Renal cortical epithelial cell (primary cell): ENCODE data around the gene PCBD2. TPM values are rescaled to one million over a fixed set of nuclear protein-coding genes. Genes with fewer than 3 reads are reported as not detected.
"Not testable (repeated sequence)": the region's sequence is repeated elsewhere in the genome, so short reads cannot be mapped to it uniquely, and the experiment has no call there.

Source experiments
- DNase-seq: peaks from one replicate; pipeline ENCODE4 v3.0.0-alpha.2; 2011; ENCODE audit warnings: low read depth
- total RNA-seq: library from RNA; depleted of rRNA; stranded (reverse); fragments of >200 nt; gene quantifications from 2 replicates; pipeline ENCODE4 v1.2.3, GENCODE V29; 2014

PCBD2 gene
- 8.2 and 9.0 TPM in 2 replicates for total RNA-seq

DNA sequence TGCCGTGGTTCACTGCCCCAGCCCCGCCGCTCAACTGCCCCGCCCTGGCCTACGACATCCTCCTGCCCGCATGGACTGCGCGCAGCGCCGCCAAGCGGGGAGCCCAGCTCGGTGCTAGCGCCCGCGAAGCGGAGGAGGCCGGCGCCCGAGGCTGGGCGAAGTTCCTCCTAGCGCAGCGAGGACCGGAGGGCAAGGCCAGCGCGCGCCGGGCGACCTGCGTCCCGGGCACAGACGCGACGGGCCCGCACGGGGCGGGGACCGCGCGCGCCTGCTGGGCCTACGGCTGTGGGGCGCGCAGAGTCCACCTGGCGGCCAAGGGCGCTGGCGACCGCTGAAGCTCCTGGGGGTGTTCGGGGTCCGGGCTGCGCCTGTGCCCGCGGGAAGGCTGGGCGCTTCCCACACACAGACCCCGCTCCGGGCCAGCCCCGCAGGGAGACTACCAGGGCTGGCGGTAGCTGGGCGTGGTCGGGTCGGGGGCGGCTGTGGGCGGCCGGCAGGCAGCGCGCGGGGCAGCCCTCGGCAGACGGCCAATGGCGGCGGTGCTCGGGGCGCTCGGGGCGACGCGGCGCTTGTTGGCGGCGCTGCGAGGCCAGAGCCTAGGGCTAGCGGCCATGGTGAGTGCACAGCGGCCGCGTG, at the start of gene PCBD2:
PCBD2 (plus strand) TSS at position 522 of the 636 bp plus-strand sequence; CDS start at position 531, 9 bp downstream.
- DNase-seq: peak; percentile 62

DNA sequence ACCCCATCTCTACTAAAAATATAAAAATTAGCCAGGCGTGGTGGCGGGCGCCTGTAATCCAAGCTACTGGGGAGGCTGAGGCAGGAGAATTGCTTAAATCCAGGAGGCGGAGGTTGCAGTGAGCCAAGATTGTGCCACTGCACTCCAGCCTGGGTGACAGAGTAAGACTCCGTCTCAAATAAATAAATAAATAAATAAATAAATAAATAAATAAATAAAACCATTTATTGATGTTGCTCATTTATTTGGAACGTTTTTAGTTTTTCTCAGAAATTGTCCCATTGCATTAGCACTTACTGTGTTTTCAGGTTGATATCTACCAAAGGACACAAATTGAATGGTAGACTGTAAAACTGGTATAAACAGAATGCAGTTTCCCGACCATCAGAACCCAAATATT, 48.5 kb upstream of the PCBD2 start:
- DNase-seq: not testable (repeated sequence)

GRCh38 chr5:134857401-134857800, 47.5 kb upstream of the PCBD2 start:
- no peak for DNase-seq

GRCh38 chr5:134864707-134865106, 40.2 kb upstream of the PCBD2 start:
- DNase-seq: no peak

- no peak for DNase-seq
Measured at GRCh38 chr5:134873494-134873893, 31.4 kb upstream of the PCBD2 start.

GRCh38 chr5:134873987-134874830, 30.7 kb upstream of the PCBD2 start, which contains the start of gene TXNDC15:
TXNDC15 (plus strand) TSS chr5:134874371; CDS start chr5:134874428, 57 bp downstream.
- DNase-seq: peak; percentile 56

- peak; percentile 70 for DNase-seq
Measured at GRCh38 chr5:134874831-134875655, 29.9 kb upstream of the PCBD2 start.

DNA sequence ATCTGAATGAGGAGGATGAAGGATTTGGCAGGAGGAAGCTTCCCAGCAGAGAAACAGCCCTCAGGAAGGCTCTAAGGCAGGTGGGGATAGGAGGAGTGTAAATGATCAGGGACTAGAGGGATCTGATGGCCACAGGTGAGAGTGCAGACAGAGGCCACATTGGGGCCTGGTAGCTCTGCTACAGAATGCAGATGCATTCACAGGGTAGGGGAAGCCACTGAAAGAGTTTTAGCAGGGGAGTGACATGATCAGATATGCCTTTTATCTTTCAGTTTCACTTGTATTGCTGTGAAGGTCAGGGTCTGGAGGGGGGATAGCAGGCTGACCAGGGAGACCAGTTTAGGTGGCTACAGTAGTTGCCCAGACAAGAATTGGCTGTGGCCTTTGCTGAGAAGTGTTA, 27.8 kb upstream of the PCBD2 start:
- no peak for DNase-seq

DNA sequence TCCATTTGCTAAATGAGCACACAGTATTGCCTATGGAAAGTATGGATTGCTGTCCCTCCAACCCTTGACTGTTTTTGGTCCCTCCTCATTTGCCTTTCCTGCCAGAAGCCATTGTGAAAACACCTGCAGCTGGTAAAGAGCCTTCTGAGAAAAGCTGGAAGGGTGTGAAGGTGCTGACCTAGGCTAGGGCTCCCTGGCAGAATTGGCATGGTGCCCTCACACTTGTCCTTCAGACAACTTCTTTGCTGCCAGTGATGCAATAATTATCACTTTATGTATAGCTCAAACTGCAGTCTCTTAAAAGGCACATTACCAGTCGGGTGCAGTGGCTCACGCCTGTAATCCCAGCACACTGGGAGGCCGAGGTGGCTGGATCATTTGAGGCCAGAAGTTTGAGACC, 26.5 kb upstream of the PCBD2 start:
- DNase-seq: no peak

- DNase-seq: no peak
Measured at GRCh38 chr5:134879456-134879855, 25.5 kb upstream of the PCBD2 start.

DNA sequence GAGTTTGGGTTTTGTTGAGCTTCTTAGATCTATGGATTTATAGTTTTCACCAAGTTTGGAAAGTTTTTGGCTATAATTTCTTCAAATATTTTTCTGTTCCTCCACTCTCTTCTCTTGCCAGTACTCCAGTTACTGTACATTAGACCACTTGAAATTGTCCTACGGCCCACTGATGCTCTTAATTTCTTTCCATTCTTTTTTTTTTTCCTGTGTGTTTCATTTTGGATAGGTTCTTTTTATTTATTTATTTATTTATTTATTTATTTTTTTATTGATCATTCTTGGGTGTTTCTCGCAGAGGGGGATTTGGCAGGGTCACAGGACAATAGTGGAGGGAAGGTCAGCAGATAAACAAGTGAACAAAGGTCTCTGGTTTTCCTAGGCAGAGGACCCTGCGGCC, 24.0 kb upstream of the PCBD2 start:
- DNase-seq: not testable (repeated sequence)

- DNase-seq: not testable (repeated sequence)
Measured at GRCh38 chr5:134881711-134882110, 23.2 kb upstream of the PCBD2 start.

GRCh38 chr5:134887593-134888159, 17.3 kb upstream of the PCBD2 start:
- DNase-seq: no peak

DNA sequence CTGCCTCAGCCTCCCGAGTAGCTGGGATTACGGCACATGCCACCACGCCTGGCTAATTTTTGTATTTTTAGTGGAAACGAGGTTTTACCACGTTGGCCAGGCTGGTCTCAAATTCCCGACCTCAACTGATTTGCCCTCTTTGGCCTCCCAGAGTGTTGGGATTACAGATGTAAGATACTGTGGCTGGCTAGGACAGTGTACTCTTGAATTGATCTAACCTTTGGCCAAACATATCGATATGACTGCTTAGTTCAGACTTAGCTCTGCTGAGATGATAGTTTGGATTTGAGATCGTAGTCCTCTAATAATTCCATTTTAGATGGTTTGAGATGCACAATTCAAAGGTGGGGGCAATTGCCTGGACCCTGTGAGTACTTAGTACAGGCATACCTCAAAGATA, 15.6 kb upstream of the PCBD2 start:
- DNase-seq: no peak

DNA sequence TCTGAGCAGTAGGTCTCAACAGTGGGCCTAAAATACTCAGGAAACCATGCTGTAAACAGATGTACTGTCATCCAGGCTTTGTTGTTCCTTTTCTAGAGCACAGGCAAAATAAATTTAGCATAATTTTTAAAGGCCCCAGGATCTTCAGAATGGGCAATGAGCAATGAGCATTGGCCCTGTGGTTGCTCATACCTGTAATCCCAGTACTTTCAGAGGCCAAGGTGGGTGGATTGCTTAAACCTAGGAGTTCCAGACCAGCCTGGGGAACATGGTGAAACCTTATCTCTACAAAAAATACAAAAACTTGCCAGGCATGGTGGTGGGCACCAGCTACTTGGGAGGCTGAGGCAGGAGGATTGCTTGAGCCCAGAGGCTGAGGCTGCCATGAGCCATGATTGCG, 13.5 kb upstream of the PCBD2 start:
- no peak for DNase-seq

GRCh38 chr5:134892282-134892681, 12.6 kb upstream of the PCBD2 start:
- no peak for DNase-seq

- DNase-seq: no peak
Measured at GRCh38 chr5:134892926-134893325, 12.0 kb upstream of the PCBD2 start.

- DNase-seq: no peak
Measured at GRCh38 chr5:134893748-134894505, 11.0 kb upstream of the PCBD2 start.

- DNase-seq: no peak
Measured at GRCh38 chr5:134902071-134902801, 2.7 kb upstream of the PCBD2 start.

DNA sequence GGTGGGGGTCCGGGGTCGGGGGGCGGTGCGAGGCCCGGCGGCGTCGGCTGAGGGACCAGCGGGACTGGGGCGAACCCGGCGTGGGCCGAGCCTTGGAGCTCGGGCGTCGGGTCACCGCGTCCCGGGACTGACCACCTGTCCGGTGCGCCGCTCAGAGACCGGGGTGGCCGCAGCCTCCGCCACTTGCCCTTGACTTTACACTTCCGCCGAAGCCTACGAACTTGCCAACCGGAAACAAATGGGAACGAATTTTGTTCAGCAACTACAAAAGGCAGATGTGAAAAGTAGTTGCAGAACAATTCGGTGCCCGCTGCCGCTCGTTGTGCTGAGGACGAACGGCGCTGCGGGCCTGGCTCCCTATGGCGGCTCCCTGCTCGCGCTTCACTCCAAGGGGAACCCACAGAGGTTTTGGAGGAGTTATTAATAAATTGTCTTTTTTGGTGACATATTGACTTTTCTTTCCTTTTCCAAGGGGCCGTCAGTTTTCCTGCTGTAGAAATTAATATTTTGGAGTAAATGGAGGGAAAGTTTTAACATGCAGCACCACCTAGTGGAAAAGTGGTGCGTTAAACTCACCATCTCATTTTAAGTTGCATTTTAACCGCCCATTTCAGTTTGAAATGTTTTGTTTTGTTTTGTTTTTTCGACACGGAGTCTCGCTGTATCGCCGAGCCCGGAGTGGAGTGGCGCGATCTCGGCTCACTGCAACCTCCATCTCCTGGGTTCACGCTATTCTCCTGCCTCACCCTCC, 490 bp downstream of the PCBD2 start:
- DNase-seq: peak; percentile 65
